Measurements from ENCODE around the gene ZNF423.

The ZNF423 gene

GRCh38 chr16:49854188-49854795, 1.6 kb downstream of the ZNF423 start:
- peak; percentile 51 for DNase-seq
- Mint-ChIP-seq H3K4me3 (peak overlapping the region; percentile 87), H3K27me3 (ENCODE audit: low read depth, poor library complexity) (no peaks in the 10 kb centered on the region), H3K27ac (peak overlapping the region; percentile 94), H3K9me3 (no peaks in the 10 kb centered on the region), H3K36me3 (ENCODE audit: low read depth) (no peaks in the 10 kb centered on the region), H3K4me1 (peaks cover 56% of the 10 kb centered on the region)
- no peak for TF ChIP-seq CTCF (IDR thresholded peaks at IDR 0.05)

GRCh38 chr16:49852279-49852678, 3.6 kb downstream of the ZNF423 start:
- H3K4me3 Mint-ChIP-seq = peak overlapping the region; percentile 87
- peaks cover 8% of the 10 kb centered on the region for H3K36me3 Mint-ChIP-seq (ENCODE audit: low read depth)
- no peak for TF ChIP-seq CTCF (IDR thresholded peaks at IDR 0.05)
- H3K27ac Mint-ChIP-seq = peak overlapping the region; percentile 73
- peaks cover 68% of the 10 kb centered on the region for H3K4me1 Mint-ChIP-seq
- no peak for DNase-seq
- H3K9me3 Mint-ChIP-seq = no peaks in the 10 kb centered on the region
- no peaks in the 10 kb centered on the region for H3K27me3 Mint-ChIP-seq (ENCODE audit: low read depth, poor library complexity)

GRCh38 chr16:49851468-49851787, 4.5 kb downstream of the ZNF423 start:
- no peaks in the 10 kb centered on the region for H3K9me3 Mint-ChIP-seq

GRCh38 chr16:49850558-49851467, 5.1 kb downstream of the ZNF423 start:
- no peak for DNase-seq
- no peaks in the 10 kb centered on the region for H3K9me3 Mint-ChIP-seq
- peaks cover 80% of the 10 kb centered on the region for H3K4me1 Mint-ChIP-seq
- H3K4me3 Mint-ChIP-seq = peak overlapping the region; percentile 87
- H3K27ac Mint-ChIP-seq = peak overlapping the region; percentile 27
- H3K27me3 Mint-ChIP-seq (ENCODE audit: low read depth, poor library complexity) = no peaks in the 10 kb centered on the region
- peaks cover 8% of the 10 kb centered on the region for H3K36me3 Mint-ChIP-seq (ENCODE audit: low read depth)
- TF ChIP-seq CTCF (IDR thresholded peaks at IDR 0.05) = no peak

More at GRCh38 chr16:49851468-49851787, 4.5 kb downstream of the ZNF423 start:
- Mint-ChIP-seq H3K4me1 (peaks cover 77% of the 10 kb centered on the region), H3K36me3 (ENCODE audit: low read depth) (peaks cover 8% of the 10 kb centered on the region), H3K27ac (no peak overlapping the region), H3K27me3 (ENCODE audit: low read depth, poor library complexity) (no peaks in the 10 kb centered on the region), H3K4me3 (peak overlapping the region; percentile 87)
- DNase-seq = no peak
- no peak for TF ChIP-seq CTCF (IDR thresholded peaks at IDR 0.05)

- no peaks in the 10 kb centered on the region for H3K27me3 Mint-ChIP-seq (ENCODE audit: low read depth, poor library complexity)
- DNase-seq = no peak
- H3K36me3 Mint-ChIP-seq (ENCODE audit: low read depth) = peaks cover 8% of the 10 kb centered on the region
- peaks cover 81% of the 10 kb centered on the region for H3K4me1 Mint-ChIP-seq
- TF ChIP-seq CTCF (IDR thresholded peaks at IDR 0.05) = no peak
- peak overlapping the region; percentile 51 for H3K4me3 Mint-ChIP-seq
- H3K9me3 Mint-ChIP-seq = no peaks in the 10 kb centered on the region
- no peak overlapping the region for H3K27ac Mint-ChIP-seq
These were observed 6.2 kb downstream of the ZNF423 start for GRCh38 chr16:49849754-49850108.

Data from nephron progenitor cell (in vitro differentiated cells).